HG02840 (cell line): ENCODE data around the gene TMTC1.

Experiments used
- ATAC-seq: cut with Tn5 transposase; IDR thresholded peaks from one replicate; pipeline ENCODE4 v1.9.1; 2021; ENCODE audit warnings: mild to moderate bottlenecking, moderate library complexity, moderate number of reproducible peaks; ENCODE audit not compliant: unreplicated experiment, low FRiP score

TMTC1 gene

GRCh38 chr12:29743077-29743476, 40.7 kb downstream of the TMTC1 start:
- ATAC-seq, result no peak

- no peak for ATAC-seq
These were observed 41.1 kb downstream of the TMTC1 start for GRCh38 chr12:29742646-29743045.

DNA sequence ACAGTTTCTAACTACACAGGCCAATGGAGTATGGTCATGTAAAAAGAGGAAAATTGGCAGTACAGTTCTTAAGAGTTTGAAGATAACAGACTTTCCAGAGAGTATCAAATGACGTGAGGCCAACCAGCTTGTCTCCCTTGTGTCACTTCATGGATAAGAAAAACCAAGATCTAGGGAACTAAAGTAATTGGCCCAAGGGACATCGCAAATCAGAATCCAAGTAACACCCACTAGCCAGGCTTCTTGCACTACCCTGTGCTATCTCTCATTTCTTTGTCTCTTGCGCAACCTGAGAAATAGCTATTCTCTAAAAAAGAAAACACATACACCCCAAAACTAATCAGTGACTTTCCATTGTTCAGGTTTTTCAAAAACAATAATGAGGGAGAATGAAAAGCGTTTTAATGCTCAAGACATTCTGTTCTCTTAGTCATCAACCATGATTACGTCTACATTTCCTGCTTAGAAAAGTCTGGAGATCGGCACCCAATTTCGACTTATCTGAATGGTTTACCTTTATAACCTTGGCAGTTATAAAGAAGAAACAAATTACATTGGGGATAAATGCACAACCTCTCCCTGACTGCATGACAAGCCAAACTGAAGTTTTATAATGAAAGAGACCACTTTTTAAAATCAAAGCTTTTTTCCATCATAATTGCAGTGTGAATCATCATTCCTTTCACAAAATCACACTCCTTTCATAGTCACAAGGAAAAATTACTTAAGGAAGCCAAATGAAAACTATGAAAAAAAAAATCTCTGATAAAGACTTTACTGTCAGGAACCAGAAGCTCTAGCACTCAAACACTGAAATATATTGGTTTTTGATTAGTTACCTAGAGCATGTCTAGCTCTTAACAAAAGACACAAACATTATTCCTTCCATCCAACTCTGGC, 42.1 kb downstream of the TMTC1 start:
- ATAC-seq, result no peak

GRCh38 chr12:29739279-29739991, 44.3 kb downstream of the TMTC1 start:
- no peak for ATAC-seq

GRCh38 chr12:29738365-29738764, 45.4 kb downstream of the TMTC1 start:
- no peak for ATAC-seq

DNA sequence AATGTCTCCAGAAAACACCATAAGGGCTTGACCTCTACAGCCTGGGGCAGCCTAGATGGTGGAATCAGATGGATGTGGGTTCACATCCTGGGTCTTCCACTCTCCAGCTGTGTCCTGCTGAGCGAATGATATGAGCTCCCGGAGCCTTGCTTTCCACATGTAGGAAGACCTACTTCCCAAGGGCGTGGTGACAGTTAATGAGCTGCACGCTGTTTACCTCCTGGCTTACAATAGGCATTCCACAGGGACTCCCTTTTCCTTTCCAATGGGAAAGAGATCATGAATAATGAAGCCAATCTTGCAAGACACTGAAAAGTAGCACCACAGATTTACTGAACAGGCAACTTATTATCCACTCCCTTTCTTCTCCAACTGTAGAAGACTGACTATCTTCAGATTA, 46.1 kb downstream of the TMTC1 start:
- no peak for ATAC-seq

DNA sequence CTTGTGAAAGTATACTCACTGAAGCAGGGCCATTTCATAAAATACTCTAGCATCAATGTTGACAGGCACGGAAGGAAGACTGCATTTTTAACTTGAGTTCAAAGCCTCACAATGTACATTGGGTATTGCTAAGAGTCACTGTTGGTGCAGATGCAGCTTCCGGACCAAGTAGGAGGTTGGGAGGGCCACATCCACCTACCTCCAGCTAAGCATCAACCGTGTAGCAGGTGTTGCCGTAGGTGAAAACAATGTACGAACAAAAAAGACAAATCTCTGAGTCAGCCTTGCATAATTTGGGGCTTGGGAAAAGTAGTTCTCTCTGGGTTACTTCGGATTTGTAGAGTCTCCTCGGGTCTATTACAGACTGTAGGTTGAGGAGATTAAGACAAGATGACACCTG, 48.1 kb downstream of the TMTC1 start:
- no peak for ATAC-seq

GRCh38 chr12:29734734-29735133, 49.0 kb downstream of the TMTC1 start:
- ATAC-seq, result no peak

DNA sequence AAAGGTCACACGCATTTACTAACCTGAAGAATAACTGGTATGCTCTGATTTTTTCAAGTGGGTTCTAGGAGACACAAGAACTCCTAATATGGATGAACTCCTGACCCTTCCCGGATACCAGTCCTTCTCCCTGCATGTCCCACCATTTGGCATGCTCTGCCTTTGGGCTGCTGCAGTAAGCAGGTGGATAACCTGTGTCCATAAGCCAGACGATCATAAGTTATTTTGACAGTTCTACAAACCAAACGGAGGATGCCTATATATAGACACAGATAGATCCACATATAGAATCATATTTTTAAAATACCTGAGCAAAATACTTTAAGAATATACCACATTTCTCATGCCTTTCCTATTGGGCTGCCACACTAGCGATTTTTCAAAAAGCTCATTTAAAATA, 49.4 kb downstream of the TMTC1 start:
- ATAC-seq, result no peak

- ATAC-seq, result no peak
These were observed 50.2 kb downstream of the TMTC1 start for GRCh38 chr12:29733501-29733900.

DNA sequence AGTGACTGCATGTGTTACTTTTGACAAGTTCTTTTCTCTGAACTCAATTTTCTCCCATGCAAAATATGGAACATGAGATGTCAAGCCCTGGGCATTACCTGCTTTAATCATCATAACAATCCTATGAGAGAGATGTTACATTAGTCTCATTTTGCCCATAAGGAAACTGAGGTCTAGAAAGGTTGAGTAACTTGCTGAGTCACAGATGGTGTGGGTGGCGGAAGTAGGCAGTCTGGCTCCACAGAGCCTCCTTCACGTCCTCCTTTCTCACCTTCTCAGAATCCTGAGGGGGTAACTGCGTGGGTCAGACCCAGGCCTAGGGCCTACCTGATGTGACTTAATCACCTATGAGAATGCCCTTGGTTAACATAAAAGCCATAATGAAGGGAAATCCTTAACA, 50.7 kb downstream of the TMTC1 start:
- ATAC-seq, result no peak

GRCh38 chr12:29732593-29732992, 51.1 kb downstream of the TMTC1 start:
- no peak for ATAC-seq

- ATAC-seq, result no peak
These were observed 51.6 kb downstream of the TMTC1 start for GRCh38 chr12:29732191-29732590.

GRCh38 chr12:29731591-29731990, 52.2 kb downstream of the TMTC1 start:
- no peak for ATAC-seq

DNA sequence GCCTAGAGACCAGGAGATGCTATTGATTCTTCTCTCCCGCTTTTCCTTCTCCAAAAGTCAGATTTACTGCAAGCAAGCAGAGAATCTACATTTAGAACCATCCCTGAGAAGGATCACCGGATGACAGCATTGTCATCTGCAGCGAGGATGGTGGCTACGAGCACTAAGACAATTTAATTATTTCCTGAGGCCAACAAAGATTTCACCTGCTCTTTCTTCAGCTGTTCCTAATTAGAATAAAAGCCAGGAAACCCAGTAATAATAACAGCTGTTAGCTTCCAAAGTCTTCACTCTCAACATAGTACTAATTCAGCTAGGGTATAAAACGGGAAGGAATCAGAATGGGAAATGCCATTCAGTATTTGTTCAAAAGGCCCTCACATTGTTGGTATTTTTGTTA, 53.3 kb downstream of the TMTC1 start:
- ATAC-seq, result no peak

- no peak for ATAC-seq
These were observed 55.7 kb downstream of the TMTC1 start for GRCh38 chr12:29728030-29728429.

- no peak for ATAC-seq
These were observed 56.9 kb downstream of the TMTC1 start for GRCh38 chr12:29726741-29727348.

DNA sequence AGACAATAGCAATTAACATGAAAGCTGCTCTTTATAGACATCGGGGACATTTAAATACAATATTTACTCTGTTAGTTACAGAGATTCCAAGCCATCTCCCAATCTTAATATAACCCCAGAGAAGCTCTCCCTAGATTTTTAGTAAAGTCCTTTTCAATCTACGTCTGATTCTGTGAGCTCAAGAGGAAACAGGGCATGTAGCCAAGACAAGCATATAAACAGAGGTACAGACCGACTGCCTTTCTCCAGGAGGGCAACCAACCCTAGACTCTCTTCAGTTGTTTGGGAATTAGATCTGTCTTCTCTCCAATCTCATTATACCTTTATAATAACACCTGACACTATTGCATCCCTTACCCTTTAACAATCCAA, 57.4 kb downstream of the TMTC1 start:
- no peak for ATAC-seq

- no peak for ATAC-seq
These were observed 58.0 kb downstream of the TMTC1 start for GRCh38 chr12:29725587-29726320.

GRCh38 chr12:29722164-29722563, 61.6 kb downstream of the TMTC1 start:
- no peak for ATAC-seq

DNA sequence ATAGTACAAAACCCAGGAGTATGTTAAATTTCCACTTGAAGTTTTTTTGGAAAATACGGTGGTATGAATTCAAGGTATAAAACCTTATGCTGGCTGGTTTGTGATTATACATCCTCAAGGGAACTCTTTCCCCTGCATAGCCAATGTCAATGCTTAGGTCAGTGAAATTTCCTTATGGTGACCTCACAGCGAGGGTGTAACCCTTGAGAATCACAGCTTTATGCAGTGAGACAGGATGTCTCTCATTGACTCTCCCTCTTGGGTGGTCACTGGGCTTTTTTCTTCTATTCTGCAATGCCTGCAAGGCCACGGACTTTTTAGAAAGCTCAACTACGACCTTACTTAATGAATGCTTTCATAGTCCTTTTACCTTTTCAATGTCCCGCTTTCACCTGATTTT, 64.4 kb downstream of the TMTC1 start:
- ATAC-seq, result no peak
